NT2/D1 (cell line): Measurements from ENCODE around the gene CDH4.

Experiments used
- SUZ12 ChIP-seq: IDR thresholded peaks from 2 replicates; pipeline ENCODE4 v1.6.1; 2011; ENCODE audit not compliant: insufficient read length, insufficient read depth; ENCODE audit errors: extremely low read depth
- YY1 ChIP-seq: IDR thresholded peaks from 2 replicates; pipeline ENCODE4 v1.6.1; 2011; ENCODE audit not compliant: insufficient read length, insufficient read depth

- no peak for TF ChIP-seq SUZ12
- no peak for TF ChIP-seq YY1
Observed at GRCh38 chr20:61210862-61211261, 41.2 kb upstream of the CDH4 start.
